ENCODE data around the gene PDZK1.
"Not testable (repeated sequence)": the region's sequence is repeated elsewhere in the genome, so short reads cannot be mapped to it uniquely, and the experiment has no call there.

The PDZK1 gene

DNA sequence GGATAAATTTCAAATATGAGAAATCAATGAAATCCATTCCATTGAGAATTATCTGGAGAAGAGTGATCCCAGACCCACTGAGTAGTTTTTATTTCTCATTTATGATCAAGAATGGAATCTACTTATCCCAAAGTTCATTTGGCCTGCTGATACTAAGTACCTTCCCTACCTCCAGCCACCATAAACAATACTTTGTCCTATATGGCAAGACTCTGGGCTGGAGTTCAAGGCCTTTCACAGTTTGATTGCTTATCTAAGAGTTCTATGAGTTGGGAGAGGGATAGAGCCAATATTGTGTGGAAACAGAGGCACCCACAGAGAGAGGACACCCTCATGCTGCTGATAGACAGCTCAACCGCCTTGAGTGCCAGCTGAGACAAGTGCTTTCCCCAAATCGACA, 5.1 kb downstream of the PDZK1 start:
- in situ Hi-C loops (cut with HindIII; ENCODE audit: low pct_unique_long_range_greater_than_20kb, low sequenced_read_pairs), result no loop called here
- no peak for DNase-seq (ENCODE audit: low read depth in 1 of 2, low spot score in 1 of 2)
- no peak for TF ChIP-seq JUND (IDR thresholded peaks at IDR 0.05; ENCODE audit: low read depth)

DNA sequence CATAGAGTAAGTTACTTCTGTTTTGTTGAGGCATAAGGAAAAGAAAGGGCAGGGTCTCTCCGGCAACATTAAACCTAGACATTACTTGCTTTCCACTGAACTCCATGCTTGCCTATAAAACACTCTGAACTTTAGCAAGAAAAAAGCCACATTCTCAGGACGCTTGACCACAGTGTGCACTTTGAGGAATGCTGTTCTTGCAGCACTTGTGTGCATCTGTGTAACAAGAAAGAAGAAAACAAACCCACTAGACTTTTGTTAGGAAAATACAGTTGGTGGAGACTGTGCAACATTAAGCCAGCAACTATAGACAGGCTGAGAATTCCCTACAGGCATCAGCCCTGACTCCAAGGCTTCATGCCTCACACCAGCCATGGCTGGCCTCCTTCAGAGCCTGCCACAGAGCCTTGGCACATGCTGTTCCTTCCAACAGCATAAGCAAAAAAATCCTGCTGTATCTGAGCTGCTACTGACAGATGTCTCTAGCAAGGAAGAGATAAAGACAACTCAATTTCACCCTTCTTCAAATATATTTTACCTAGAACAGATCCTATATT, 5.8 kb downstream of the PDZK1 start:
- in situ Hi-C loops (cut with HindIII; ENCODE audit: low pct_unique_long_range_greater_than_20kb, low sequenced_read_pairs), result no loop called here
- no peak for TF ChIP-seq JUND (IDR thresholded peaks at IDR 0.05; ENCODE audit: low read depth)
- DNase-seq (ENCODE audit: low read depth in 1 of 2, low spot score in 1 of 2), result no peak

DNA sequence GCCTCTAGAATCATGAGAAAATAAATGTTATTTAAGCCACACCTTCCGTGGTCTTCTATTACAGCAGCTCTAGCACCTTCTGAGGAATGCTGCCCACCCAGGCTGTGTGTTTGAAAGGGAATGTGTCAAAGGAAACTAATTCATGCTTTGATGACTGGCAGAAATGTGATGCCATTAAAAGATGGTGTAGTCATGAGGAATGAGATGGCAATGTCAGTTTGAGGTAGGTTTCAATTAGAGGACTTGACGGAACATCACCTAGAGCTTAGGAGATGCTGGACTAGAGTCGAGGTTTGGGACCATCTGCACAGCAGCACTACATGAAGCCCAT, 10.6 kb downstream of the PDZK1 start:
- in situ Hi-C loops (cut with HindIII; ENCODE audit: low pct_unique_long_range_greater_than_20kb, low sequenced_read_pairs), result no loop called here
- DNase-seq (ENCODE audit: low read depth in 1 of 2, low spot score in 1 of 2), result no peak
- no peak for TF ChIP-seq JUND (IDR thresholded peaks at IDR 0.05; ENCODE audit: low read depth)

DNA sequence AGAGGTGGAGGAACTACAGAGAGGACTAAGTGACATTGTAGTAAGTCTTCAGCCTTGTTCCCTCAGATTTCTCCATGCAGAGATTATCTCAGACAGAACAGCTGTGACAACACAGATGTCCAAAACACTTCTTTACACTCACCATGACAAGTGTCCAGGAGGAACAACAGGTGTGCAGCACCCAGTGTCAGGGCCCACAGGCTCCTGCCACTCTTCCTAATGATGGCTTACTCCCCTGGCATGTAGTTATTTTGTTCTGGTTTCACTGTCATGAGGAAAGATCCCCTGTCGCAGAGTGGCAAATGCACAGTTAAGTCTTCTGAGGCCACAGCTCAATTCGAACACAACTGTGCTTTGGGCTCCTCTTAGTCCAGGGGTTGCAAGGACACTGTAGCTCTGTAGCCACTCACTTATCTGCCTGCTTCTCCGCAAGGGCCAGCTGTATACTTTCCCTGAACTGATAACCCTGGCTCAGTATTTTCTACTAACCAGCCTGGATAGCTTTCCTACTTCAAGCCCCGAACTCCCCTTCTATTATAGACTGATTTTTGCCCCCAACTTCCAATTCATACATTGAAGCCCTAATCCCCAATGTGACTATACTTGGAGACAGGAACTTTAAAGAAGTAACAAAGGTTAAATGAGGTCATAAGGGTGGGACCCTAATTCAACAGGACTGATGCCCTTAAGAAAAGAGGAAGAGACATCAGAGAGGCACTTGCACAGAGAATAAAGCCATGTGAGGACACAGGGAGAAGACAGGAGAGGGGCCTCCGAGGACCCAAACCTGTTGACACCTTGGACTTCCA, 11.1 kb downstream of the PDZK1 start:
- in situ Hi-C loops (cut with HindIII; ENCODE audit: low pct_unique_long_range_greater_than_20kb, low sequenced_read_pairs), result no loop called here

DNA sequence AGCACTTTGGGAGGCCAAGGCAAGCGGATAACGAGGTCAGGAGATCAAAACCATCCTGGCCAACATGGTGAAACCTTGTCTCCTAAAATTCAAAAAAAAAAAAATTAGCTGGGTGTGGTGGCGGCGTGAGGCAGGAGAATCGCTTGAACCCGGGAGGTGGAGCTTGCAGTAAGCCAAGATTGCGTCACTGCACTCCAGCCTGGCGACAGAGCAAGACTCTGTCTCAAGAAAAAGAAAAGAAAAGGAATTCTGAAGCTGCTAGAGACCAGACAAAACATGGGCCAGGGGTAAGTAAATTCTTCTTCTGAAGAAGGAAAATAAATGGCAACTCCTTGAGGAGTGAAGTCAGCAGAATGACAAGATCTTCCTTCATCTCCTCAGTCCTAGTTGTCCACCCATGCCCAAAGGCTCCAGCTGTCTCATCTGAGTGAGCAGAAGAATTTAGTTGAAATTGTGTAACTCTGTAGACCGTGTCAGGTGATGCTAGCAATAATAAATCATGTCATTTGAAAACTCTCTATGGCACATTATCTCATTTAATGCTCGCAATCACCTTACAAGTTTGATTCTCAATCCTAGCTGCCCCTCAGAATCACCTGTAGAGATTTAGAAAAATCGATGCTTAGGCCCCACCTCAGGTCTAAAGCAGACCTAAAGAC, 14.3 kb downstream of the PDZK1 start:
- in situ Hi-C loops (cut with HindIII; ENCODE audit: low pct_unique_long_range_greater_than_20kb, low sequenced_read_pairs), result no loop called here
- no peak for TF ChIP-seq JUND (IDR thresholded peaks at IDR 0.05; ENCODE audit: low read depth)
- no peak for DNase-seq (ENCODE audit: low read depth in 1 of 2, low spot score in 1 of 2)

More for the DNA sequence above, 11.1 kb downstream of the PDZK1 start:
- no peak for DNase-seq (ENCODE audit: low read depth in 1 of 2, low spot score in 1 of 2)
- TF ChIP-seq JUND (IDR thresholded peaks at IDR 0.05; ENCODE audit: low read depth), result no peak

DNA sequence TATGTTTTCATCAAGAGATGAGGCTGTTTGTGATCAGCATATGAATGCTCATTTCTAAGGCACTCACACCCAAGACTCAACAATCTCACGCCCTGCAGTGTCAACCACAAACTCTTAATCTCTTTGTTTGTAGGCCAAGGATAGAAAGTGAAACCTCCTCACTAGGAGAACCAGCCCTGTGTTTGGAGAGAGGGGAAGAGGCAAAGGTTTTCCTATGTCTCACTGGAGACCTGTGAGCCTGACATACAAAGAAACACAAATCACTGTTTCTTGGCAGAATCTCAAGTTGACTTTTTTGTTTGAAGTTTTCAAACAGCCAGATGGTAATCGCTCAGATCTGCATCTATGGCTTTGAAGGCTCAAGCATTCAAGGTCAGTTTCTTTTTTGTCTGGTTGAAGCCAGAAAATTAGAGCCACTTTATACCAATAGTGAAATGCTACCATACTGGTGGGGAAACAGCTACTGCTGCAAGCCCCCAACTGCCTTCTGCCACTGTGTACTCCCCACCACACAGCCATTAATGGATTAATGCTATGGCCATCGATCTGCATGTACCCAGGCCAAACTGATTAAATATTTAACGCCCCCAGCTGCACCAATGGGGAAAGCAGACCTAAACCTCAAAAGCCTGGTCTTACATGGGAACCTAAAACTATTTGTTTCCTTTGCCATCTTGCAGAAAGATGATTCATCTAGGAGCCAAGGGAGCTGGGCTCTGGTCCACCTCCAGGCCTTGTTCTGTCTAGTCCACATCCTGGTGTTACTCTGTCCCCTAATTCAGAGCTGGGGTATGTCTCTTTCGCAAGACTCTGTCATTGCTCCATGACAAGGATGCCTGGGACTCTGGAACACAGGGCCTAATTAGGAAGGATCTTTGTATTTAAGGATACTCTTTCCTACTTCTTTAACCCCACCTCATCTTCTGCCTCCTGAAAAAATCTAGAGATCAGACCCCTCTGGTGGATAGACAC, 16.3 kb downstream of the PDZK1 start:
- no peak for TF ChIP-seq JUND (IDR thresholded peaks at IDR 0.05; ENCODE audit: low read depth)
- DNase-seq (ENCODE audit: low read depth in 1 of 2, low spot score in 1 of 2), result peak in 1 of 2 experiments; percentile 52
- in situ Hi-C loops (cut with HindIII; ENCODE audit: low pct_unique_long_range_greater_than_20kb, low sequenced_read_pairs), result no loop called here

DNA sequence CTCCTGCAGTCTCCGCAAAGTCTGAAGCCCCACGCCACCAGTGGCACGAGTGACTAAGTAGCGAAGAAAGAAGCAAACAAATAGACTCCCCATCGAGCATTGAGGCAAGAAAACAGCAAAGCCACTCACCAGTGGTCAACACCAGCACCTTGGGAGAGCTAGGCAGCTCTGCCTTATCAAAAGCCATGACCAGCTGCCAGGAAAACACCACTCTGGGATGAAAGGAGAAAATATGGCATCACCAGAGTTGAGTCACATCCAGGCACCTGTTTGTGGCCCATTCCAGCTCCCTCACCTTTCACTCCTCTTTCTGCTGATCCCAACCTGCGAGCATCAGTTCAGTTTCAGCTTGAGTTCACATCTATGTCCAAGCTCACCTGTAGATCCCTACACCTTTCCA, 17.2 kb downstream of the PDZK1 start:
- in situ Hi-C loops (cut with HindIII; ENCODE audit: low pct_unique_long_range_greater_than_20kb, low sequenced_read_pairs), result no loop called here
- no peak for TF ChIP-seq JUND (IDR thresholded peaks at IDR 0.05; ENCODE audit: low read depth)
- no peak for DNase-seq (ENCODE audit: low read depth in 1 of 2, low spot score in 1 of 2)

DNA sequence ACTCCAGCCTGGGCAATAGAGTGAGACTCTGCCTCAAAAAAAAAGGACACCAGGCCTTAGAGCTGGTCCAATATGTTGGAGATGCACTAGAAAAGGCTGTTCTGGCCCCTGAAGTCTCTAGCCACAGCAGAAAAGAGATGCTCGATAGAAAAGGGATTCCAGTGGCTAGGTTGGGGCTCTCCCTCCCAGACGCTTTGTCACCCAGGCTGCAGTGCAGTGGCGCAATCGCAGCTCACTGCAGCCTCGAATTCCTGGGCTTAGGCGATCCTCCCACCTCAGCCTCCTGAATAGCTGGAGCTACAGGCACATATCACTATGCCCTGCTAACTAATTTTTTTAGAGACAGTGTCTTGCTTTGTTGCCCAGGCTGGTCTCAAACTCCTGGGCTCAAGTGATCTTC, 18.2 kb downstream of the PDZK1 start:
- TF ChIP-seq JUND (IDR thresholded peaks at IDR 0.05; ENCODE audit: low read depth), result no peak
- no peak for DNase-seq (ENCODE audit: low read depth in 1 of 2, low spot score in 1 of 2)
- in situ Hi-C loops (cut with HindIII; ENCODE audit: low pct_unique_long_range_greater_than_20kb, low sequenced_read_pairs), result no loop called here

DNA sequence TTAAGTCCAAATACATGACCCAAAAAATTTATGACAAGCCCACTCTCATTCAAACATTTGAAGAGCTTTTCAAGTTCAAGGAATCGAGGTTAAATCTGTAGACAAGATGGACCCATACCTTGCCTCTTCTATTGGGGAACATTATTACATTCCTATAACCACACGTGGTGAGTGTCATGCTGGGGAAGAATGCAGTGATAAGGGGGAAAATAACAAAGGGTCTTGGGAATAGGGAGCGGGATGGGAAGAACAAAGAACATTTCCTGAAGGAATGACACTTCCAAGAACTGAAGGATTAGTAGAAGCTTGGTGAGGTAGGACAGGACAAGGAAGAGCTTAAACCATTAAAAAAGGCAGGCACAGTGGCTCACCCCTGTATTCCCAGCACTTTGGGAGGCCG, 18.8 kb downstream of the PDZK1 start:
- in situ Hi-C loops (cut with HindIII; ENCODE audit: low pct_unique_long_range_greater_than_20kb, low sequenced_read_pairs), result no loop called here

DNA sequence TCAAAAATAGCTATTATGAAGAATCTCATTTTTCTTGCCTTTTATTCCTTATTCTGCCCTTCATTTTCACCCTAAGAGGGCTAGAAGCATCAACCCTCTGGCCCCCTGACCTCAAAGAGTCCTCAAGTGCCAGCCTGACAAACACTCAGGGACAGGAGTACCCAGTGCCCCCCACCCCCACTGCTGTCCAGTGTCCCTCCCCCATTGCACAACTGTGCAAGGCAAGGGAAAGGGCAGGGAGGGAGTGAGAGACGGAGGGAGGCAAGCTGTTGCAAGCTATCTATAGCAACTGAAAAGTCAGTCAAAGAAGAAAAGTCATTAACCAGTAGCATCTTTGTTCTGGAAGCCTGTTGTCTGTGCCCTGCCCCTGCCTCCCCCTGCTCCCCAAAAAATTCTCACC, 21.1 kb downstream of the PDZK1 start:
- DNase-seq (ENCODE audit: low read depth in 1 of 2, low spot score in 1 of 2); in situ Hi-C loops (cut with HindIII; ENCODE audit: low pct_unique_long_range_greater_than_20kb, low sequenced_read_pairs): not testable (repeated sequence)

More for the DNA sequence above, 18.8 kb downstream of the PDZK1 start:
- TF ChIP-seq JUND (IDR thresholded peaks at IDR 0.05; ENCODE audit: low read depth), result no peak
- DNase-seq (ENCODE audit: low read depth in 1 of 2, low spot score in 1 of 2), result no peak

DNA sequence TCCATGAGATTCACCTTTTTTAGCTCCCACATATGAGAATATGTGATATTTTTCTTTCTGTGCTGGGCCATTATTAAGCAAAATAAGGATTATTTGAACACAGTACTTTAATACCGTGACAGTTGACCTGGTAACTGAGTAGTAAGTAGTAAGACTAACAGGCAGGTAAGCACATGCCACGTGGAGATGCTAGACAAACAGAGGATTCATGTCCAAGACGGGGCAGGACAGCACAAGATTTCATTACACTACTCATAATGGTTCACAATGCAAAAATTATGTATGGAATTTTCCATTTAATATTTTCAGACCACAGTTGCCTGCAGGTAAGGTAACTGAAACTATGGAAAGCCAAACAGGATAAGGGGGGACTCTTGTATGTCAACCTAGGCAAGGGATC, 22.3 kb downstream of the PDZK1 start:
- DNase-seq (ENCODE audit: low read depth in 1 of 2, low spot score in 1 of 2); in situ Hi-C loops (cut with HindIII; ENCODE audit: low pct_unique_long_range_greater_than_20kb, low sequenced_read_pairs): not testable (repeated sequence)

DNA sequence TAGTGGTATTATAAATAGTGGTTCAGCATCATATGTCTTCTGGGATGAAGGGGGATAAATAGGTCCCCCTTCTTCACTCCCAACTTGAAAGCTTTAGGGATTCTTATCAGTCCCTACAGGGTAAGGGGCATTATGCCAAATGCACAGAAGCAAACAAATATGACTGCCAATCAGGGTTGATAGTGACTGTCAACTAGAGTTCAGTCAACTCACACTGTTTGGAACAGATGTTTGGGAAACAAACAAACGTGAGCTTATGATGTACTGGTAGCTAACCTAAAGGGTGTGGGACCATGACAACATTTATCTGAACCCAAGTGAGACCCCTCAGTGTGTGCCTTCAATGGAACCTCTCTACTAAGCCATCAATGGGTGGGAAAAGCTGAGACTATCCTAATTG, 34.0 kb downstream of the PDZK1 start:
- DNase-seq (ENCODE audit: low read depth in 1 of 2, low spot score in 1 of 2); in situ Hi-C loops (cut with HindIII; ENCODE audit: low pct_unique_long_range_greater_than_20kb, low sequenced_read_pairs): not testable (repeated sequence)

DNA sequence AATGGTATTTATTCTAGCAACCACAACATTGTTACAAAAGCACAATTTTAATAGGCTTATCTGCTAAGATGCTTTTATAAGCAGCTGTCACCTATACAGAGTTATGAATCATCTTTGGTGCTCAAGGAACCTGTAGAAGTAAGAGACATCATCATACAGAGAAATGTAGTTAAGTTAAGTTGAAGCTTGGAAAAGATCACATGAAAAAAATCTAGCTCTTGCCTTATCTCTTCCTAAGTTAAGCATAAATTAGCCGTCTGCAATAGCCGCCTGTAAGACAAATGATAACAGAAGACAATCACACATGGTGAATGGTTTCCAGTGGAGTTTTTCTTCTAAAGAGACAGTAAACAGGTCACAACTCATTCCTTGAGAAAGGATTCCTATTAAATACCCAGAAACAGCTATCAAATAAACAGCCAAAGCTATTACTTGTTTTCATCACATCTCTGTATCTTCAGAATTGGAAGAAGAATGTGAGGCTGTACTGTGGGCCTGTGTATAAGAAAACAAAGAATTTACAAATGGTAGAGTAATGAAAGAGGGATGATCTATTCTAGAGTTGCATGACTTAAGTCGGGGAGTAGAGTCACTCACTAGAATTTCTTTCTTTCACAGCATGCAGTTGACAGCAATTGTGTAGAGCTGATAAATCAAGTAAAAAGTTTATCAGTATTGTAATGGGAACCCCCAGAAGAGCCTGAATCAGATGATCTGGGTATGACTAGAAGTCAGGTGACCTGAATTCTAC, 36.0 kb downstream of the PDZK1 start:
- in situ Hi-C loops (cut with HindIII; ENCODE audit: low pct_unique_long_range_greater_than_20kb, low sequenced_read_pairs); DNase-seq (ENCODE audit: low read depth in 1 of 2, low spot score in 1 of 2): not testable (repeated sequence)

DNA sequence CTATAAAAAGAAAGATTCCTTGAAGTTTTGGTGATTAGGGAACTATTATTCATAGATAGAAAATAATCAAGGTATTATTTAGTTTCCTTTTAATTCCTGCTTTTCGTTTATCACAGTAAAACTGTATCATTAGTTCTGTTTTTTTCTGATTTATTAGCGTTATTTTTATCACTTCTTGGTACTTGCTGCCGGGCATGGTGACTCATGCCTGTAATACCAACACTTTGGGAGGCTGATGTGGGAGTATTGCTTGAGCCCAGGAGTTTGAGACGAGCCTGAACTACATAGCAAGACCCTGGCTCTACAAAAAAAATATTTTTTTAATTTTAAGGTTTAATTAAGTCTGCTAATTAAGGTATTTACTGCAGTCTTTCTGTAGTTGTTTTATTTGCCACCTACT, 42.2 kb downstream of the PDZK1 start:
- in situ Hi-C loops (cut with HindIII; ENCODE audit: low pct_unique_long_range_greater_than_20kb, low sequenced_read_pairs); DNase-seq (ENCODE audit: low read depth in 1 of 2, low spot score in 1 of 2): not testable (repeated sequence)

DNA sequence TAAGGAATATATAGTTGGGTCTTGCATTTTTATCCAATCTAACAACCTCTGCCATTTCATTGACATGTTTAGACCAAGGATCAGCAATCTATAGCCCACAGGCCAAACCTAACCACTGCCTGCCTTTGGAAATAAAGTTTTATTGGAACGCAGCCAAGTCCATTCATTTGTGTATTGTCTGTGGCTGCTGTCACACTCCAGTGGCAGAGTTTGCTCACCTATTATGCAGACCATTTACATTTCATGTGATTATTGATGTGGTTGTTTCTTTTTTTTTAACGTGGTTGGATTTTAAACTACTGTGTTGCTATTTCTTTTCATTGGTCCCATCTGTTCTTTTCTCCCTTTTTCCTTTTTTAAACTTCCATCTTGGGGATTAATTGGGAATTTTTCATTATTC, 44.7 kb downstream of the PDZK1 start:
- DNase-seq (ENCODE audit: low read depth in 1 of 2, low spot score in 1 of 2); in situ Hi-C loops (cut with HindIII; ENCODE audit: low pct_unique_long_range_greater_than_20kb, low sequenced_read_pairs): not testable (repeated sequence)

DNA sequence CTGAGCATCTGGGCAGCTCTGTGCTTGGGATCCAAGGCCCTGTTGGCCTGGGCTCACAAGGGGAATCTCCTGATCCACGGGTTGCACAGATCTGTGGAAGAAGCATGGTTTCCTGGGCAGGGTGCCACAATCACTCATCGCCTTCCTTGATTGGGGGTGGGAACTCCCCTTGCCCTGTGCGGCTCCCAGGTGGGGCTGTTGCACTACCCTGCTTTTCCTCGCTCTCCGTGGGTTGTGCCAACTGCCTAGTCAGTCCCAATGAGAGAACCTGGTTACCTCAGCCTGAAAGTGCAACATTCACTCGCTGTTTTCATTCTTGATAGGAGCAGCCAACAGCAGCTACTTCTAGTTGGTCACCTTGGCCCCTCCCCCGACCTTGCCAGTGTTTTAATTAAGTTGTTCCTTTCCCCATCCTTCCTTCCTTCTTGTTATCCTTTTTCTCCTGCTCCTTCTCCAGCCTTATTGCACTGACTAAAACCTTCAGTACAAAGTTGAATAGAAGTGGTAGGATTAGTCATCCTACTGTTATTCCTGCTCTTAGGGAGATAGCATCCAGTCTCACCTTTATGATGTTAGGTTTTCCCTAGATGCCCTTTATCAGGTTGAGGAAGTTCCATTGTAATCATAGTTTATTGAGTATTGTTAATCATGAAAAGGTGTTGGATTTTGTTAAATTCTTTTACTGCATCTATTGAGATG, 50.8 kb downstream of the PDZK1 start:
- in situ Hi-C loops (cut with HindIII; ENCODE audit: low pct_unique_long_range_greater_than_20kb, low sequenced_read_pairs); DNase-seq (ENCODE audit: low read depth in 1 of 2, low spot score in 1 of 2): not testable (repeated sequence)

Measured in T47D (cell line).